CD4-positive, alpha-beta T cell treated with Interleukin-12 subunit alpha and Interleukin-12 subunit beta, for 1 hour (primary cell): ENCODE measurements around the gene PGM1.
A peak's percentile ranks its signal among the peaks of the same experiment; 100 is the strongest.

Experiments used
- DNase-seq: peaks from one replicate; pipeline ENCODE4 v3.0.0-alpha.2; 2020

Gene PGM1

DNA sequence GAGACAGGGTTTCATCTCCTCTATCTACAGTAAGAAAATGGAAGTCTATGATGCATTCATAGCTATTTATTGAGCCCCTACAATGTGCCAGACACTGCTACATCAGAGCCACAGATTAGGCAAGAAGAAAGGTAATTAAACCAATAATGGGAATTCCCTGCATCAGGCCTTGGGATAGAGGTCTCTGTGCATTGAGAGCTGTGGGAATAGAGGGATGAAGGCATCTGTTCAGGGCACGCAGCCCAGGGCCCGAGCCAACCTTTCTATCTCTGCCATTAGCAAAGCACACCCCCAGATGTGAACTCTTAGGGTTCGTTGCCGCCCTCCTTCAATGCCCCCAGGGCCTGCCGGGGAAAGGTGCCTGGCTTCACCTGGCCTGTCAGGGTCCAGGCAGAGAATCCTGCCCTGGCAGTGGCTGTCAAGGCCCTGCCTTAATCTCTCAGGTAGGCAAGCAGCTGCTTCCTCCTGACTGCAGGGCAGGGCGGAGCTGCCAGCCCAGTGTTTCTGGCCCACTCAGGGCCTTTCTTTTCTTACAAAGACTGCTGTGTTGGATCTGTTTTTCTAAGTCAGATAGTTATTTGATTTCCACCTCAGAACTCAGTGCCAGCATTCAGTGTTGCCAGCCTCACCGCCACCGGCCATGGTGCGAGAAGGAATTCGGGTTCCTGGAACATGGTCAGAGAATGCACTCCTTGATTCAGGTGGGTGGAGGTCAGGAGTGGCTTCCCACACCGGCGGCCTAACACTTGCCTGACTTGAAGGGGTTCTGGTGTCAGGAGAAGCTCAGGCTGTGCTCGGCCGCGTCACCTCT, 76.1 kb downstream of the PGM1 start:
- no peak for DNase-seq

DNA sequence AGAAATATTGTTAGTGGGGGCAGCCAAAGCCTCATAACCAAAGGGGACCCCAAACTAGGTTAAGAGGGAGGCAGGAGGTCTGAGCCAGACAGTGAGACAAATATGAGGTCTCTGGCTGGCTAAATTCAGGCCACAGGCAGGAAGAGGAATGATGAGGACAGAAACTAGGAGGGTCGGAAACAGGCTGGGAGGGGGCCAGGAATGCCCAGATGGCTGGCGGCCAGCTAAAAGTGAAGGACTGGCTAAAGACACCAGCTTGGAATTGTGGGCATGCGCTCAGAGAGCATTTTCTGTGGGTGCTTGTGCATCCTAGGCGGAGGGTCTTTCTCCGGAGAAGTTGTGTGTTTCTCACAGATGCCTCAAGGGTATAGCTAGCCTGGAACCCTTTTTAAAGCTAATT, 77.0 kb downstream of the PGM1 start:
- DNase-seq: no peak

DNA sequence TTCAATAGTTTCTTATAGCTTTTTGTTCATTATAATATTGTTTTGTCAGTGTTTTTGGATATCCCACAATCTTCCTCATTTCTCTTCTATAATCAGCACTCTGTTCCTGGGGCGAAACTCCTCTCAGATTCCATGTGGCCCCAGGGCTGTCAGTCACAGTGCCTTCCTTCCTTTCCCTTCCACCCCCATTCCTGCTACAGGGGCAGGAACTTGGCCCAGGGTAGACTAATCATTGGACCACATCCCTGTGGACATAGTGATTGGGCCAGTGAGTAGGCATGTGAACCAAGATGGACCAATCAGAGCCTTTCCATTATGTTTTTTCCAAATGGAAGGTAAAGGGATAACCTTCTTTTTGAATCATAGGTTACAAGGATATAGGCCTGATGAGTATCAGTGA, 78.3 kb downstream of the PGM1 start:
- DNase-seq: no peak

DNA sequence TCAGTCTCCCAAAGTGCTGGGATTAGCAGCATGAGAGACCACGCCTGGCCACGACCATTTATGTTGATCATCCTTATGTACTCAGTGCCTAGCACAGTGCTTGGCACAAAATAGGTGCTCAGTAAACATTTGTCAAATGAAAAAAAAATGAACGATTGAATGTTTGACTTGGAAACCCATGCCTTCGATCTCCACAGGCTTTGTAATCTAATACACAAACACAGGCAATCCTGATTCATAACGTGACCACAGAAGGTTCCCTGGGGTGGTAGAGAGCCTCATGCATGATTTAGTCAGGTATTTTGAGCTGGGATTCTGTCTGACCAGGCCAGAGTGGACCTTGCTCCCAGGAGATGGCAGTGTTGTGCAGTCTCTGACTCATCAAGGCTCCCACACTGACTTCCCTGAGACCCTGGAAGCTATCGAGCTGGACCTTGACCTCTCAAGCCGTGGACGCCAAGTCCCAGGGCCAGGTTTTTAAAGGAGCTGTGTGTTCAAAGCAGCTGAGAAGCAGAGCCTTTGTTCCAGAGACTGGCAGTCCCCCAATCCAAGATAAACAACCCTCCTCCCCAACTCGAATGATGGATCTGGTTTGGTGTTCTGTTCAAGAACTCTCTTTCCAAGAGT, 81.1 kb downstream of the PGM1 start:
- no peak for DNase-seq

DNA sequence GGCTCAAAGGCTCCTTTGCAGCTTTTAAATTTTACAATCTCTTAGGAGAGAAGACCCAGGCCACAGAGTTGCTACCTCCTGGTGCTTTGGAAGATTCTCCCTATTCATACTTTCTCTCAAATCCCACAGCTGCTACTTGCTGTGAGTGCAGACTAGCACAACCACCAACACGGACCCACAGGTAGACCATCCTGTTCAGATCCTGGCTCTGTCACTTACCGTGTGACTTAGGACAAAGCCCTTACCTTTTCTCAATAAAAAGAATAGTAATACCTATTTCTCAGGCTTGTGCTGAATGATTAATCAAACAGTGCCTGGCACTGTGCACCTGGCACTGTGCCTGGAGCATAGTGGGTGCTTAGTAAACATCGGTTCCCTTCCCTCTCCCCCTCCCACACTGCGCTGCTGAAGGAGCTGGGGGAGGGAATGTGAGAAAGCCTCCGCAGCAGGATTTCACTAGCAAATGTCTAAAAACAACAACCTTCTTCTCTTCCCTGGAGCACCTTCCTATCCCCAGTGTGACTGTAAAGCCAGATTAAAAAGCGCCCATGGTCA, 81.7 kb downstream of the PGM1 start:
- no peak for DNase-seq

DNA sequence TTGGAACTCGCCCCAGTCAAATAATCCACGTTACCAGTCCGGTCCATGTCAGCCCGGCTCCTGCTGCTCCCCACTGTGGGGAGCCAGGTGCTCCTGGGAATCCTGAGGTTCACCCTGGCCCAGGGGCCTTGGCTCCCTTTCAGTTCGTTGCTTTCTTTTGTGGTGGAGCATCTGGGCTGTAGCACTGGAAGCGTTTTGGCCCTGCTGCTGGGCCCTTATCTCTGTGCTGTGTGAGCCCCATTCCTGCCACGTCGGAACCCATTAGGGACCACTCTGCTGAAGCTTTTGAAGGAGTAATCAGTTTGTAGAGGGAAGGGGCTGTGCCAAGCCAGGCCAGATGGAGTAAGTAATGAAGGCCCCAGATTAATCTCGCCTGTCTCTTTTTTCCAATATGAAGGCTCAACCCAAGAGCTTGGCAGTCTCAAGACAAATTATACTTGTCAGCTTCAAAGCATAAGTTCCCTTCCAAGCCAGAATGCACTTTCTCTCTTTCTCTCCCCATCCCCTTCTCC, 82.3 kb downstream of the PGM1 start:
- no peak for DNase-seq

DNA sequence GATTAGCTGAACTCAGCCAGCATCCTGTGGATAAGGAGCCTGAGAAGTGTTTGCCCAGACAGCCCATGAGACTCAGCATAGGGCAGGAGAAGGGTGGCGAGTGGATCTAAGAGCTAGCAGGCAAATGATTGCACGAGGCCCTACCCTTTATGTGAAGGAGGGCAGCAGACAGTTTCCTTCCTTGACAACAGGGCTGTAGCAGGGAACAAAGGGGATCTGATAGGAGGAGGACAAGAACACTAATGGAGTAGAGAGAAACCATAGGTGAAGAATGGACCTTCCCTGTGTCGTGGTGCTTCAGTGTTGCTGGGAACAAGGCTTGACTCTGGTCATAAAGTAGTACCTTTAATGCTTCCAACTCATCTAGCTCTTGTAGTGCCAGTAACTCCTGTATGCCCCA, 84.3 kb downstream of the PGM1 start:
- DNase-seq: no peak

DNA sequence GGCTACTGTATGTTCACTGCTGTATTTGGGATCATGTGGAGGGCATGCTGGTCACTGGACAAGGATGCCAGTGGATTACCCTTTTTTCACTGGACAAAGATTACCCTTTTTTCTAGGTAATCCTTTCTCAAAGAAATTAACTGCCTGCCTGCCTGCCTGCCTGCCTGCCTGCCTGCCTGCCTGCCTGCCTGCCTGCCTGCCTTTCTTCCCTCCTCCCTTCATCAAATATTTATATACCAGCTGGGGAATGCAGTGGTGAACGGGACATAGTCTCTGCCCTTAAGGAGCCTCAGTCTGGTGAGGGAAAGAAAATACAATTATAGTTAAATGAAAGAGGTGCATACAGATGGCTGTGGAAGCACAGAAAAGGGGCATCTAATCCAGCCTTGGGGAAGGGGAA, 85.0 kb downstream of the PGM1 start:
- DNase-seq: no peak

DNA sequence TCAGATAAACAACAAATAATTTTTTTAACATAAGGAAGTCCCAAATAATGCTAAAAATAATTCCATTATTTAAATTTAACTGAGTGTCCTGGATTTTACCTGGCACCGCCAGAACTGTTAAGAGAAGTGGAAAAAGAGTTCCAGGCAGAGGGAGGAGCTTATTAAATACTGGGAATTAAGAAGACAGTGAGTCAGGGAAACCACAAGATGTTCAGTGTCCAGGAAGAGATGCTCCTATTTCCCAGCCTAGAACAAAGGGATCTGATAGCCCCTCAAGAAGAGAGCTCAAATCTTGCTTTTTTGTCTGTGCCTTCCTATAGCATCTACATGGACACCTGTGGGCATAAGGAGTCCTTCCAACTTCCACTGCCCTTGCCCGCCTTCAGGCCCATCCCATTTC, 85.9 kb downstream of the PGM1 start:
- no peak for DNase-seq

DNA sequence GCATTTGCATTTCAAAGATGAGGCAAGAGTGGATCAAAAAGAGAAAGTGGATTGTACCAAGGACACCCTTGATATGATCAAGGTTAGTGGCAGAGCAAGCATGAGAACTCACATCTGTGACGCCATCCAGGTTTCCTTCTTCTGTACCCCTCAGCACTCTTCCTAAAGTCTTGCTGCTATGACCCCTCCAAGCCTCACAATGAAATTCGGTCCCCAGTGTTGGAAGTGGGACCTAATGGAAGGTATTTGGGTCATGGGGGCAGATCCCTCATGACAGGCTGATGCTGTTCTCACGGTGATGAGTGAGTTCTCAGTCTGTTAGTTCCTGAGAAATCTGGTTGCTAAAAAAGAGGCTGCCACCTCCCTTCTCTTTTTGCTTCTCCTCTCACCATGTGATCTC, 86.4 kb downstream of the PGM1 start:
- DNase-seq: no peak

DNA sequence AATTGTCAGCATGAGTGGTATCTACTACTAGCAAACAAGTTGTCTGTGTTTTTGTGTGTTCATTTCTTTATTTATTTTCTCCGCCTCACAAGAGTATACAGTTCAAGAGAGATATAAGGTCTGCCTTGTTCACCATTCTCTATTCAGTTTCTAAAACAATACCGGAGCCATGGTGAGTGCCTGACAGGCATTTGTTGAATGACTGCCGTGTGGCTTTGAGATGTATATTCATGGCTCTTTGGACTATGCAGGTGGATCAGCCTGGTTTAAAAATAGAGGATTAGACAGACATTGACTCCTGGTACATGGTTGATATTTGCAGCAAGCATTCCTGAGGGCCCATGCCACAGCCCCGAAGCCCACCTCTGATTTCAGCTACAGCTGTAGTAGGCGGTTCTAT, 89.7 kb downstream of the PGM1 start:
- DNase-seq: no peak

DNA sequence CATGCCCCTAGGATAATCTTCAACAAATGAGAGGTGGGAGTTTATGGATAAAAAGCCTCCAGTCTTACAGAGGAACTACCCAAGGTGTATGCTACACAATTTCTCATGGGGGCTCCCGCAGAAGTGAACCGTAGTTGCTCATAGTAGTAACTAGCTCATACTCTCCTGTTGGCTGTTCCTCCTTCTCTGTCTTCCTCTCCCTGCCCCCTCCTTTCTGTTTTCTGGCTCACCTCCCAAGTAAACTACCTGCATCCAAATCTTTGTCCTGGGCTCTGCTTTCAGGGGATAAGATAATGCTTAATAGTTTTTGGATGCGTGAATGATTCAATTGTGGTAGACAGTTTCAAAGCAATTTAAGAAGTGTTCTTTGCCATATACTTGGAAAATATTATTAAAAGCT, 90.5 kb downstream of the PGM1 start:
- no peak for DNase-seq

DNA sequence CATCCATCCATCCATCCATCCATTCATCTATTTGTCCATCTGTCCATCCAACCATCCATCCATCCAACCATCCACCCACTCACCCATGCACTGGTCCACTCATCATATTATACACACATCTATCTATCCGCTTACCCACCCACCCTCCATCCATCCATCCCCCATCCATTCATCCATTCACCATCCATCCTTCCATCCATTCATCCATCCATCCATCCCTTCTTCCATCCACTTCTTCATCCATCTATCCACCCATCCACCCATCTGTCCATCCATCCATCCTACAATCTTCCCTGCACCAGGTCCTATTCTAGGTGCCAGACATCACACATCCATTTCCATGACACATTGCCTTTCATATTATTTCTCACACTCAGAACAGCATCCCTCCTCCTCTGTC, 93.5 kb downstream of the PGM1 start:
- no peak for DNase-seq

DNA sequence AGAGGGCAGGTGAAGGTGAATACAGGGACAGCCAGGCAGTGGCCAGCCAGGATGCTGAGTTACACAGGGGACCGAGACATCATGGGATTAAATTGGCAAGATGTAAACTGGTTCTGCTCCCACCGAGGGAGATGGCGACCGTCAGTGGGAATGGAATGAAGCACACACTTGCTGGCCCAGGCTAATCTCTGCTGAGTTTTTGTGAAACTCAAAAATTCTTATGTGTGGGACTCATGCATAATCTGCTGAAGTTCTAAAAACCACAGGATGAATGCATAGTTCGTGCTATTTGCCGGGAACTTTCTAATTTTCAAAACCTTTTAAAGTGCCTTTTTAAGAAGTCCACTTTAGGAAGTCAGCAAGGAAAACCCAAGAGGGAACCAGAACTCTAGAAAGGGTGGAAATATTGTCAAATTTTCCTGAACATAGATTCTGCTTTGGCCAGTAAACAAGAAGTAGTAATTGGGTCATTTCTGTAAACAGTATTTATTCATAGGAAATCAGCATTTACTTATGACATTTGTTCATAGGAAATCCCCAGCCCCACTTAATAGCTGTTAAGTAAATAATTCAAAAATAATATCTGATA, 95.2 kb downstream of the PGM1 start:
- DNase-seq: no peak

DNA sequence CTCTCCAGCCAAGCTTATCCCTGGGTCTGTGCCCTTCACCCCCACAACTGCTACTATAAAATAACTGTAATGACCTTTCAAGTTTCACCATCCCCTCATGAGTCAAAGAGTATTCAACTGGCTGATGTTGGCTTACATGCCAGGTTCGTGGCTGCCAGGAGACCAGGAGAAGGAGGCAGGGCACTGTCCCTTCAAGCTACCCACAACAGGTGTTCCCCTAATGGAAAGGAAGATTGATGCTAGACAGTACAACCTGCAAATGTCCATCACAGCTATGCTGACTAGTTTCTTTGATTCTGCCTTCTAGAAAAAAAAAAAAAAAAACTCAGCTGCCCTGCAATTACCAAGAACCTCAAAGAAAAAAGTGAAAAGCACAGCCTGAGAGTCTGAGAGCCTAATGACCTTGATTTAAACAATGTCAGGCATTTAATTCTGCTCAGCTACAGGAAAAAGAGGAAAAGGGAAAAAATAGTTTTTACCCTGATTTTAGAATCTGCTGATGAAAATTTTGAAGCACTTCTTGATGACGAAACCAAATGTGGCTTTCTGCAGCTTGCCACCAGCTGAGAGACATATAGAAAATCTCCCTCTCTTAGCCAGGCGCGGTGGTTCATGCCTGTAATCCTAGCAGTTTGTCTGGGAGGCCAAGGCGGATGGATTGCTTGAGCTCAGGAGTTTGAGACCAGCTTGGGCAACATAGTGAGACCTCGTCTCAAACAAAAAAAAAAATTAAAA, 97.9 kb downstream of the PGM1 start:
- no peak for DNase-seq

DNA sequence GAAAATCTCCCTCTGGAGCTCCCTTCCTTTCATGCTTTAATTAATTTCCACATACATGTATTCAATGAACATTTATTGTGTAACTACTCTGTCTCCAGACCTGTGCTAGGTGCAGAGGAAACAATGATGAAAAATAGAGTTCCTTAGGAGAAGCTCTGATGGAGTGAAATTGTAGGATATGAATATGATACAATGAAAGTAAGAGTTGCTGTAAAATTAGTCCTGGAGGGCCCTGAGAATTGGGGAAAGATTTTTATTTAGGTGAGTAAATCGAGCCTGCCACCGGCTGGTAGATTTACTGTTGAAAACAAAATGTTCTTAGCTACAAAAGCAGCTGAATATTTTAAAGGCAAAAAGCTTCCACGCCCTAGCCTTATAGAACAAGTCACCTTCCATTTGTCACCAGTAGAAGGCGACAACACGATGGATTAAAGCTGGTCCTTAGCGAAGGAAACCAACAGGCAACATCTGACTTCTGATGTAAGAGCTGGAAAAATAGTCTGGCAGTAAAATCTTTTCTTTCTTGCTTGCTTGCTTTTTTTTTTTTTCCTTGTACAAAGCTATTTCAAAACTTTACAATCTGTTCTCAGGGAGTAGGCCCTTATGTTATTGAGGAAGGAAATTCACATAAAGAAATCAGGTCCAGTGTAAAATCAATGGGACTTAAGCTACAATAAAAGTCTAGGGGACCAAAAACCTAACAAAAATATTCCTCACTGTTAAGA, 98.7 kb downstream of the PGM1 start:
- peak; percentile 32 for DNase-seq

DNA sequence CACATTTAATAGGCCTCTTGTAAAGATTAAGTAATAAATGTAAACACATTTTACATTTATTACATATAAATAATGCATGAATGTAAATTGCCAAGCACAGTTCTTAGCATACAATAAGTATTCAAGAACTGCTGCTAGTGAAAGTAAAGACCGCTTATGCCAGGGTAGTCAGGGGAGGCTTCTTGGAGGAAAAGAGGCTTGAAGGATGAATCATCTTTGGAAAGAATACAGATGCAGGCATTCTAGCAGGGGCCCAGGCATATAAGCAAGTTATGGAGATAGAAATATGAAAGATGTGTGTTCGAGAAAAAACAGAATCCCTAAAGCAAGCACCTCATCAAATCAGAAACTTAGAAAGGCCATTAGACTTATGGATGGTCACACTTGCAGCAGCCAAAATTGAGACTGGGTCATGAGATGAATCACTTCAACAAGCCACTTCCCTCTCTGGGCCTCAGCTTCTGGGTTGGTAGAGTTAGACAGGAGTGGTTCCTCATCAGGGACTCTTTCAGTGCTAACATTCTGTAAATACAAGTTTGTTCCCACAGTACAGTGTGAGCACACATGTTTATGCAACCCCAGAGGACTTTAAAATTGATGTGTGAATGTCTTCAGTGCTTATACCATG, 100.8 kb downstream of the PGM1 start:
- no peak for DNase-seq

DNA sequence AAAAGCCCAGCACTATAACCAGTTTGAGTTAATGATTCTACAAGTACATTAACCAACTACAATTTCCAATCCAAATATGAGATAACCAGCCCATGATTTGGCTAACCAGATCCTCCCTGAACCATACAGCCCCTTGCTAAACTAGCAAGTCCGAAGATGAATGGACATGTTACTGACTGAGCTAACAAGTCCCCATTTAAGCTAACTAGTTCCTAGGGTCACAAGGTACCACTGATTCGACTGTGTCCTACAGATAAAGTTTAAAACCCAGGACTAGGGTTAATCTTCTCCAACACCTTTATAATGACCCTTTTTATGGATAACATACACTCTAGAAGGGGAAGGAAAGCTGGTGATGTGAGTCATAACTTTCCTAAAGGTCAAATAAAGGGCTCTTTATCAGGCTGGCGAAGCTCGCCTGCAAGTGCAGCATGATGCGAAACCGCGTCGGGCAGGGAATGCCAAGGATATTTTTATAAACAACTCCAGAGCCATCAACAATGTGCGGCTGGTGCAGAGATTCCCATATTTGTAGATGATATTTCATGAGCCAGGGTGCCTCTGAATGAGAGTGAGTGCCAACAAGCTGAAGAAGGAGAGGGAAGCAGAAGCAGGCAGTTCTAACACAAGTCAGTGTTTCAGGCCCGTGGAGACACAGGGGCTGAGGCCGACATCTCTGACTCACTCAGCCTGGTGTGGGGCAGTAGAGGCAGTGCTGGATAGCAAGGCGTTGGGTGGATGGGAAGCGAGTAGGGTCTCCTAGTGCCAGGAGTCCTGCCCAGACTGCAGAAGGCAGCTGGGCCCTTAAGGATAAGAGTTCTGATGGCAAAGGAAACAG, 105.0 kb downstream of the PGM1 start:
- no peak for DNase-seq

DNA sequence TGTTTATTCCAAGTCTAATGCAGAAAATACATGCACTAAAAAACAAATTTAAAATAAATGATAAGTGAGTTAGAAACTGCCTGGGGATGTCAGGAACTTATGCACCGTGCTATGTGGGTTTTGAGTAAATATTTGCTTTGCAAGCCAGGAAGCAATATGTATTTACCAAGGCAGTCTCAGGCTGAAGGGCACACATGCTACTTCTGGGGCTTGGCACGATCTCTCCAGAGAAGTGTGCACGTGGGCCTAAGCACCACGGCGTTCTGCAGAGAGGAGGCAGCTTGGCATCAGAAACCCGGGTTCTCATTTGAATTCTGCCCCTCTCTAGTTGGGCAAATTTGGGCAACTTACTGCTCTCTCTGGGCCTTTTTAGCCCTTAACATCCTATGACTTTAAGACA, 108.0 kb downstream of the PGM1 start:
- no peak for DNase-seq

DNA sequence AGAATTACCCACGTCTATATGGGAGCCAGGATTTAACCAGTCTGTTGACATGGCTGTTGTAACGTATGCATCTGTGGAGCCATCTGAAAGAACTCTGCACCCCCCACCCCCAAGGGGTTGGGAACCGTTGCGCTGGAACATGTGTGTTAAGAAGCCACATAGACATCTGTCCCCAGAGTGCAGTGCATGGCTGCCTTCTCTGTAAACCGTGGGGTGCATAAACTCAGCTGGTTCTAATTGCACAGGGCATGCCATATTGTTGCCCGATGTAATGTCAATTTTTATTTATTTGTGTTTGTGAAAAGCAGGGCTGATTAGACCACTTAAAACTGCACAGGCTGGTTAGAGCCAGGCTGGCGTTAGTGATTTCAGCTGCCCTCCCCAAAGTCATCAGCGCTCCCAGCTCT, 110.5 kb downstream of the PGM1 start:
- DNase-seq: no peak

DNA sequence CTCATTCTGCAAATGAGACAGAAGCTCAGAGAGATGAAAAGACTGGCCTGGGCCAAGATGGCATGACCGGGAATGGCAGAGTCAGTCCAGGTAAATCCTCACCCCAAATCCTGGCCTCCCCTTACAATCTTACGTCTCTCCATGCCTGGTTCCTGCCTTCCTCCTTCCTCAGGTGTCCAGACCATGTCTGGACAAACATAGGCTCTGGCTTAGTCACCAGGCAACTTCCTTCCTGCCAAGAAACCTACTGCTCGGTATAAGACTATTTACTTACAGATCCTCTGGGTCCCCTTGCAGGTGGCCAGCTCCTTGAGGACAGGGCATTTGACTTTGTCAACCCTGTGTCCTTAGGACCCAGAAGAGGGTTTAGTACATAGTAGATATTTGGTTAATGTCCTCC, 111.2 kb downstream of the PGM1 start:
- DNase-seq: no peak
